GM18505 (cell line): Measurements from ENCODE around the gene PALM2AKAP2.

Source experiments
- ATAC-seq: cut with Tn5 transposase; IDR thresholded peaks from one replicate; pipeline ENCODE4 v1.9.1; 2021; ENCODE audit not compliant: unreplicated experiment
- POLR2A ChIP-seq: IDR thresholded peaks from 4 replicates; pipeline ENCODE4 v1.6.1; 2011; ENCODE audit warnings: borderline replicate concordance; ENCODE audit not compliant: insufficient read depth, insufficient read length; ENCODE audit errors: extremely low read depth

The PALM2AKAP2 gene

DNA sequence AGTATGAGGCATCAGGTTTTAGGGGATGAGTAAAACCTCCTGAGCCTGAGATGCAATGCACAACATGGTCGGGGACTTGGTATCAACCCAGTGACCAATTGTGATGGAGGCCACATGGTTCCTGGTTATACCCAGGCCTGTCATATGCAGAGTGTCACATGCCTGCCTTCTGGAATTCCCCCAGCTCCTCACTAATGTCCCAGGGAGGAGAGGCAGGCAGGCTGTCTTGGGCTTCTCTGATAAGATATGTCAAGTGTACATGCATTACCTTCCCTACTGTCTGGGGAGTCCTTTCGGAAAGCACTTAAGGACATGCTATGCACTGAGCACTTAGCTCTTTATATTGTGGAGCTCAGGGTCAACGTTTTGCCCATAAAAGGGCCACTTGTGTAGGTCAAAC lies 14.2 kb upstream of the PALM2AKAP2 start:
- TF ChIP-seq POLR2A, result no peak

DNA sequence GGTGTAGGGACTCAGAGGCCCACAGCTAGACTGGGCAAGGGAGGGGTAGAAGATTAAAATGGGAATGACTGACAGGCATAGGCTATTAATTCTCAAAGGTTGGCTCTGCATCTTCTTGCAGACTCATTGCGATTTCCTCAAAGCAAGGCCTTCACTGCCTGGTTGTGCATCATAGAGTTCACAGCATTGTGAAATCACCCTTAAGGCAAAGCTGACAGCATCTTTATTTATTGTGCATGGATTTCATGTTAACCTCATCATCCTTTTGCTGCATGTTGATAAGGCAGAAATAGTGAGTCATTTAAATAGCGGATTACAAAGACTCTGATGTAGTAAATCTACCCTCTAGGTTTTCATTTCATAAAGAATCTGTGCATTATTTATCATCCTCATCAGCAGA lies 13.6 kb upstream of the PALM2AKAP2 start:
- TF ChIP-seq POLR2A, result no peak

More for the DNA sequence above, 14.2 kb upstream of the PALM2AKAP2 start:
- ATAC-seq, result no peak

DNA sequence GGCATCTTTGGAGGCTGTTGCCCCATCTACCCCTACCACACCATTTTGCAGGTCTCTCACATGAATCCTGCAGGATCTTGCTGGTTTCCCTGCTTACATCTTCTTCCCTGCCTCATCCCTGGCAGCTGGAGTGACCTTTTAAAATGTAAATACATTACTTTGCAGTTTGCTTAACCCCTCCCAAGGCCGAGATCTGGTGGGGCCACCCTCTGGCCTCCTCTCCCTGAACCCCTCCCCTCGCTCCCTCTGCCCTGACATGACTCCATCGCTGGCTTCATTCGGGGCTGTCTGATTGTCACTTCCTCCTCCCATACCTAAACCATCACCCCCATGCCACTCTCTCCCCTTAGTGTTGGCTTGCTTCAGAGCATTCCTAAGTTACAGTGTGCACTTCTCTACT lies 12.6 kb upstream of the PALM2AKAP2 start:
- ATAC-seq, result no peak
- TF ChIP-seq POLR2A, result no peak

More for the DNA sequence above, 13.6 kb upstream of the PALM2AKAP2 start:
- no peak for ATAC-seq

DNA sequence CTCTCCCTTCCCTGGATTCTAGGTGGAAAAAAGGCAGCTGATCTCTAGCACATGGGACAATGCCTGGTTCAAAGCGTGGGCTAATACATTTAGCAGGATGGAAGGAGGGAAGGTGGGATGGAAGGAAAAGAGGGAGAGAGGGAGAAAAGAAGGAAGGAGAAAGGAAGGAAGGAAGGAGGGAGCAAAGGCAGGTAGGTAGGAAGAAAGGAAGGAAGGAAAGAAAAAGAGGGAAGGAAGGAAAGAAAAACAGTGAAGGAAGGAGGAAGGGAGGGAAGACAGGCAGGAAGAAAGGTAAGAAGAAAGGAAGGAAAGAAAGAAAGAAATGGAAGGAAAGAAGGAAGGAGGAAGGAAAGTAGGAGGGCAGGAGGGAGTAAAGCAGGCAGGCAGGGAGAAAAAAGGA lies 12.2 kb upstream of the PALM2AKAP2 start:
- no peak for TF ChIP-seq POLR2A

DNA sequence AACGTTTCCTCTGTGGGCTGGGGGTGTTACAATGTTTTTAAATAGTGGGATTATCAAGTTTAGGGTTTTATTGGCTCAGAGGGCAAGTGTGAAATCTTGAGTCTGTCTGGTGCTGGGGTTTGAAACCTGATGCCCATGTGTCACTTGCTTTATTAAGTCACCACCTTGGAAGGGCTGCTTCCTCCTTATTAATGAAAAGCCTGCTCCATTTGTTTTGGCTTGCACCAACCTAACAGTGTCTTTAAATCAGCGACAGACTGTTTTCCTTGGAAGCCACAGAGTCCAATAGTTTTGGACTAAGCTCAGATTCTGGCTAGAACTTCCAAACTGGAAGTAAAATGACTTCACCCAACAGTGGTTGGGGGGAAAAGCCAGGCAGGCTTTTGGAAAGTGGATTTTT lies 10.7 kb upstream of the PALM2AKAP2 start:
- ATAC-seq, result no peak
- no peak for TF ChIP-seq POLR2A

More for the DNA sequence above, 12.2 kb upstream of the PALM2AKAP2 start:
- ATAC-seq, result no peak

DNA sequence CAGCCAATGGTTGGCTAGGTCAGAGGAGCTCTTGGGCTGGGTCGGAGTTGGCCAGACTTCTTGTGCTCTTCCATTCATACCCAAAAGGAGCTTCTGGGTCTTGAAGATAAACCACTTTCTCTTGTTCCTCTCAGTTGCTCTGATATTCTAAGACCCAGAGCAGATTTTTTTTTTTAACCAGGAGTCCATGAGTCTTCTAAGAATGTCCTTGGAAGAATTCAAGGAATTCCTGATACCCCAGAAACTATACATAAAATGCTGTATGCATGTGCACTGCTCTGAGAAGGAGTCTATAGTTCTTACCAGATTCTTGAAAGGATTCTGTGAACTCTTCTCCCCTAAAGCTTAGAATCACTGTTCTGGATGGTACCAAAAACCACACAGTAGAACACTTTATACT lies 9.9 kb upstream of the PALM2AKAP2 start:
- ATAC-seq, result no peak
- no peak for TF ChIP-seq POLR2A

DNA sequence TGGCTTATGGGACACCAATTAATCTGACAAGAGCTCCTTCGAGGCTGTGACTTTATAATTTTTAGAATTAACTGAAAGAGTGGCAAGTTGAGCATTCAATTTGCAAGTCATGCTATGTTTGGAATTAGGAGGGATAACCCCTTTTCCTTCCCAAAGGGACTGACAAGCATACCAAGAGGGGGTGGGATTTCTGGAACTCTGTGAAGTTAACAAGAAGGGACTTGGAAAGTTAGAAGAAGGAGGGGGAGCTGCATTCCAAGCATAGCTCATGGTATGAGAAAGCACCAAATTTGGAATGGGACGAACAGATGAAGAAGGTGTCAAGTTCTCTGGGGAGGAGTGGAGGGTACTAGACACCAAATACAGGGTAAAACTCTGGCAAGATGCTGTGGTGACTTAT lies 8.9 kb upstream of the PALM2AKAP2 start:
- TF ChIP-seq POLR2A, result no peak
- ATAC-seq, result no peak

DNA sequence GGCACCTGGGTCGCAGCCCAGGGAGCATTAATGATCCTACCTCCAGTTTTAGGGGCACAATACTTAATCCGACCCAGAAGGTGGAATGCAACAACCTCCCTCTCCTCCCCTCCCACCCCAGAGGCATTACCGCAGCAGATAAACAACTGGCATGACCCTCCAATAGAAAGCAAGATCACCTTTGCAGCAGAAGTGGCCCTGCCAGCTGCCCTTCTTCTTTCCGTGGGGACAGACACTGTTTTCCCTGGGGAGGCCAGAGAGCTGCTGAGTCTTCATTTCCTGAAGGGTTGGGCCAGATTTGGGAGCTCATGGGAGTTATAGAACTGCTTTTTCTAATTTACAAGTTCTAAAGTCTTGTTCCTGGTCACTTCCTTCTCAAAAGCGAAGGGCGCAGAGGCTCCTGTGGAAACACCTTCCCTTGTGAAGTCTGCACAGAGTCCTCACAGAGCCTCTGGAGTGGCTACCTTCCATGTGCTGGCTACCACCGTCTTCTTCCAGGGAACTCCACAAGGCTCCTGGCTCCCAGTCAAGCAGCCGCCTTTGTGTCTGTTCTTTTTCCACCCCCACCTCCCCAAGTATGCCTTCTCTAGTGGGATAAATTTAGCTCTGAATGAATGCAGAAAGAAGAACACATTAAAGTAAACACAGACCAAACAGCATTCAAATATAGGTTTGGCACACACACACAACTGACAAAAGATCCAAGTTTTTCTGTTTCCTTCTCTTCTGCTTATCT lies 8.0 kb upstream of the PALM2AKAP2 start:
- no peak for ATAC-seq
- no peak for TF ChIP-seq POLR2A

DNA sequence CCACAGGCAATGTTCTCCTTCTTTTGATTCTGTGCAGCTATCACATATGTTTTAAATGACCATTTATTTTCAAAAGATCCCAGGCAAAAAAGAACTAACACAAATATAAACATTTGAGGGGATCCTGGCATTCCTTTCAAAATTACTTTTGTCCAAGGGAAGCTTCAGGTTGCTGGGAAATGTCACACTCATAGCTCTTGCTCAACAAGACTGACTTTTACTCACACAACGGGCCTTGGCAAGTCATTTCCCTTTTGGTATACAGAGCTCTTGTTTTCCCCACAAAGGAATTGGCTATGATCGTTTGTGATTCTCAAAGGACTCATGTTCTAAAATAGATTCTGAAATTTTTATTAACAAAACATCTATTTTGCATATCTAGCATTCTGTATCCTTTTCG lies 4.5 kb upstream of the PALM2AKAP2 start:
- no peak for ATAC-seq
- no peak for TF ChIP-seq POLR2A

DNA sequence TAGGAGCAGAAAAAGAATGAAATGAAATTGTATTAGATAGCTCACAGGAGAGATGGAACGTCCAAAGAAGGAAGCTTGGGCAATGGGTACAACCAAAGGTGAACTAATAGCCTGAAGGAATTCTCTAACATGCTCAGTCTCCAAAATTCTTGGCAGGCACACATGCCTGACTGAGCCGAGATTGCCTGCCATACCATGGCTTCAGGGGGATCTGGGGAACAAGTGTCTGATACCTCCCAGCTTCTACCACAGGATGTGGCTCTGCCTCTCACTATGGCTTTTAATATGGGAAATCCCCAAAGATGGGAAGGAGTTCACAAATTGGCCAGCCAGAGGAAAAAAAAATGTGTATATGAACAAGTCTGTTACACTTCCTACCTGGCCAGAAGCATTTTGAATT lies 3.6 kb upstream of the PALM2AKAP2 start:
- no peak for TF ChIP-seq POLR2A
- no peak for ATAC-seq

DNA sequence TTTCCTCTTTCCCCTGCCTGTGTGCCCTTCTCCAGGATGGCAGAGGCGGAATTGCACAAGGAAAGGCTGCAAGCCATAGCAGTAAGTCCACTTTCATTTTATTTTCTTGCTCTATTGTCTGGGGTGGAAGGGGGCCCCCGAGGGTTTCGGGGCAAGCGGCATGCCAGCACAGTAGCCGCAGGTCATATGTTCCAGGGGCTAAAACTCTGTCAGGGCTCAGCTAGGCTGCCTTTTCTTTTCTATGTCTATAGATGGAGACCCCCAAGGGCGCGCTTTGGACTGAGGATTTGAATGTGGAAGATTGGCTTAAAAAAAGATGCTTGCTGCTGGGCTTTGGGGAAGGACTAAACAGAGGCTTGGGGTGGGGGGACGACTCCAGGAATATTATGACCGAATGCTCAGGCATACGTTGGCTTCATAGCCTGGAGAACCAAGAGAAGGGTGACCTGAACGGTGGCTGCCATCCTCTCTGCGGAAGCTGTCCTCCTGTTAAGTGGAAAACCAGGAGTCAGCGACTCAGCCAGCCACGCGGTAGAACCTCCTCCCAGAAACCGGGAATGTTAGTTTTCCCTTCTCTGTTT lies 545 bp downstream of the PALM2AKAP2 start:
- TF ChIP-seq POLR2A, result no peak
- no peak for ATAC-seq

DNA sequence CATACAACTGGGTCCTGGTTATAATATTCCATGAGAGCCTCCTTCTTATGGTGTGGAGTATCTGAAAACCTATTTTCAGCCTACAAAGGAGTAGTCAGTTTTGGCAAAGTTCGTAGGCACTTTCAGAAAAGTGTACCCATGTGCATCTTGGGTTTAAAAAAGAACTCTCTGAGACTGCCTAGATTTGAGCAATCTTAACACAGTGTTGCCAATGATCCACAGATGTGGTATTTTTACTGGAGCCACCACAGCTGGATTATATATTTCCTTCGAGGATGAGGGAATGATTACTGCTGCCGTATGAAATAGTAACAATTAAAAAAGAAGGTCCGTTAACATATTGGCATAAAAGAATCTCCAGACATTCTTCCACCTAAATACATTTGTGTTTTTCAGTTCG lies 1.1 kb downstream of the PALM2AKAP2 start:
- no peak for ATAC-seq
- TF ChIP-seq POLR2A, result no peak

DNA sequence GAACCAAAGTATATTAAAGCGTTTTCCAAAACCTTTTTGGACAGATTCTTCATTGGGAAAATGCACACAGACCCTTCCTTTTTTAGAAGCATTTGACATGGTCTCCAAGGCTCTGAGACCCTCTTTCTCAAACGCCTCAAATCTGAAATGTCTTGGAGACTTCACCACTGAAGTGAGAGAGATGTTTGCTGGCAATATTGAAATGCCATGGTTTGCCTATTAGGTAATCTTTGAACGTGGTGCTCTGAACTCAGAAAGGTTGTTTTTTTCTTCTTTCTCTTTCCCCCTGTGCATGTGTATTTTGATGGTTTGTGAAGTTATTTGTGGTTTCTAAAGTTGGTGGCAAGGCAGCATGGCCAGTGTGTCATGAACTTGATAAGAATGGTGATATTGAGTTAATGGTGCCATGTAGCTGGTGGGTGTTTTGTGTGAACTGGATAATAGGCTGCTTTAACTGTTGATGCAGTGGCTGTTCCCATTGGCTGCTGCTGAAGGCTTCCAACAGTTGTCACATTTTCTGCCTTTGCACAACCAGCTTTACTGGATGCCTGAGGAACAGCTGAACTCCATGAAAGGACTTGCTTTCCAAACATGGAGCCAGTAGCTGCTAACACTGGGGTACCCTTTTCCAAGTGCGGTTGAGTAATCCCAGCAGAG lies 1.7 kb downstream of the PALM2AKAP2 start:
- no peak for TF ChIP-seq POLR2A
- ATAC-seq, result no peak

DNA sequence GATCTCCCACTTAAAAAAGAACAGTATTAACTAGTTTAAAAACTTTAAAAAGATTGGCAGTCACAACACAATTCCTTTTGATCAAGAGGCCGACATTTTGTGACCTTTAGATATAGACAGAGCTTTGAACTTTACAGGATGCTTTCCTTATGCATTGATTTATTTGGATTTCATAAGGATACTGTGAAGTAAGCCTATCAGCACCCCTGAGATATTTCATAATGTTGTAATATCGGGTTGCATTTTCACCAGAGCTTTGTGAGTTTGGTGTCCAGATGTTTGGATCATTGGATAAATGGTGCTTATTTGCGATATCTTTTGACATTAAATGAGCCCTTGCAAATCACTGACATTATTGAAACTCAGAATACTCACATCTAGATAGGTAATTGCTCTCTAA lies 7.7 kb downstream of the PALM2AKAP2 start:
- TF ChIP-seq POLR2A, result no peak
- no peak for ATAC-seq
